GM12878 (cell line): ENCODE data around the gene NDNF.

Source experiments
- CREB1 ChIP-seq: IDR thresholded peaks from 2 replicates; pipeline ENCODE4 v1.6.1; 2012; ENCODE audit warnings: low read depth, mild to moderate bottlenecking, inconsistent platforms
- GABPA ChIP-seq: IDR thresholded peaks from 2 replicates; pipeline ENCODE4 v1.6.1; 2014; ENCODE audit warnings: antibody characterized with exemption, low read depth, mild to moderate bottlenecking, inconsistent platforms
- HCFC1 ChIP-seq: fragments of 150-350 bp; IDR thresholded peaks from 2 replicates; pipeline ENCODE4 v1.6.1; 2014; ENCODE audit warnings: low read length
- NFXL1 ChIP-seq: fragments of 450-650 bp; IDR thresholded peaks from 2 replicates; pipeline ENCODE4 v1.6.1; 2017; ENCODE audit warnings: antibody characterized with exemption, mild to moderate bottlenecking, borderline replicate concordance
- NRF1 ChIP-seq: conservative IDR thresholded peaks from 2 replicates; pipeline ENCODE4 v1.6.1; 2011; ENCODE audit warnings: mild to moderate bottlenecking, low read depth, low read length, improper control_type of control experiment
- SREBF1 ChIP-seq: IDR thresholded peaks from 2 replicates; pipeline ENCODE4 v1.6.1; 2012; ENCODE audit warnings: mild to moderate bottlenecking, low read length
- YY1 ChIP-seq: IDR thresholded peaks from 2 replicates; pipeline ENCODE4 v1.6.1; 2011; ENCODE audit warnings: low read depth, mild to moderate bottlenecking, low read length
- ZNF24 ChIP-seq: fragments of 450-650 bp; IDR thresholded peaks from 2 replicates; pipeline ENCODE4 v1.6.1; 2017; ENCODE audit warnings: antibody characterized with exemption, mild to moderate bottlenecking
- ZSCAN29 ChIP-seq: fragments of 450-650 bp; IDR thresholded peaks from 2 replicates; pipeline ENCODE4 v1.6.1; 2017; ENCODE audit warnings: mild to moderate bottlenecking, moderate library complexity
- TF ChIP-seq, protein P1 (sequence below): IDR thresholded peaks from 2 replicates; pipeline ENCODE4 v1.6.1; 2012; ENCODE audit warnings: low read depth, low read length, improper control_type of control experiment
- TF ChIP-seq, protein P2 (sequence below), 3 experiments: IDR thresholded peaks in 2 of 3; conservative IDR thresholded peaks in 1 of 3; 2 replicates each; pipeline ENCODE4 v1.5.1; 2011; ENCODE audit warnings: low read depth in 3 of 3, low read length in 3 of 3, mild to moderate bottlenecking in 3 of 3, control low read depth in 2 of 3, moderate library complexity in 2 of 3, inconsistent platforms in 1 of 3, mixed read lengths in 1 of 3; ENCODE audit not compliant: control insufficient read depth in 2 of 3, insufficient read depth in 1 of 3; ENCODE audit errors: extremely low read depth in 1 of 3
- TF ChIP-seq, protein P3 (sequence below): fragments of 450-650 bp; IDR thresholded peaks from 2 replicates; pipeline ENCODE4 v1.6.1; 2017; ENCODE audit warnings: mild to moderate bottlenecking, moderate library complexity

DNA sequence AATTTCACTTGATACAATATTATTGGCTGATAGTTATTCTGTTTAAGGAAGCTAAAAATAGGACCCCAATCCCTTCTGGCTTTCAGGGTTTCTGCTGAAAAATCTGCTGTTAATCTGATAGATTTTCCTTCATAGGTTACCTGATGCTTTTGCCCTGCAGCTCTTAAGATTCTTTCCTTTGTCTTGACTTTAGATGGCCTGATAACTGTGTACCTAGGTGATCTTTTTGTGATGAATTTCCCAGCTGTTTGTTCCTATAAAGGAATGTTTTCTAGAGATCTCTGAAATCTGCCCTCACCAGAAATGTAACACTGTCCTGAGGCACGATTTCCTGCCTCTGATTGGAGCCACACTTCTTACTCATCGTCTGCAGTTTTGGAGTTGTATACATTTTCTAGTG, 80.5 kb downstream of the NDNF start:
- TF ChIP-seq SREBF1 (no peak), HCFC1 (no peak), YY1 (no peak), CREB1 (no peak), ZSCAN29 (no peak), ZNF24 (no peak), NFXL1 (no peak), GABPA (no peak), NRF1 (no peak)
- TF ChIP-seq, protein P1, sequence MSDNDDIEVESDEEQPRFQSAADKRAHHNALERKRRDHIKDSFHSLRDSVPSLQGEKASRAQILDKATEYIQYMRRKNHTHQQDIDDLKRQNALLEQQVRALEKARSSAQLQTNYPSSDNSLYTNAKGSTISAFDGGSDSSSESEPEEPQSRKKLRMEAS, result no peak
- TF ChIP-seq, protein P2, sequence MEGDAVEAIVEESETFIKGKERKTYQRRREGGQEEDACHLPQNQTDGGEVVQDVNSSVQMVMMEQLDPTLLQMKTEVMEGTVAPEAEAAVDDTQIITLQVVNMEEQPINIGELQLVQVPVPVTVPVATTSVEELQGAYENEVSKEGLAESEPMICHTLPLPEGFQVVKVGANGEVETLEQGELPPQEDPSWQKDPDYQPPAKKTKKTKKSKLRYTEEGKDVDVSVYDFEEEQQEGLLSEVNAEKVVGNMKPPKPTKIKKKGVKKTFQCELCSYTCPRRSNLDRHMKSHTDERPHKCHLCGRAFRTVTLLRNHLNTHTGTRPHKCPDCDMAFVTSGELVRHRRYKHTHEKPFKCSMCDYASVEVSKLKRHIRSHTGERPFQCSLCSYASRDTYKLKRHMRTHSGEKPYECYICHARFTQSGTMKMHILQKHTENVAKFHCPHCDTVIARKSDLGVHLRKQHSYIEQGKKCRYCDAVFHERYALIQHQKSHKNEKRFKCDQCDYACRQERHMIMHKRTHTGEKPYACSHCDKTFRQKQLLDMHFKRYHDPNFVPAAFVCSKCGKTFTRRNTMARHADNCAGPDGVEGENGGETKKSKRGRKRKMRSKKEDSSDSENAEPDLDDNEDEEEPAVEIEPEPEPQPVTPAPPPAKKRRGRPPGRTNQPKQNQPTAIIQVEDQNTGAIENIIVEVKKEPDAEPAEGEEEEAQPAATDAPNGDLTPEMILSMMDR (IDR thresholded peaks at IDR 0.05 in 2 of 3, conservative IDR thresholded peaks at IDR 0.05 in 1 of 3; ENCODE audit: control insufficient read depth in 2 of 3, extremely low read depth in 1 of 3, insufficient read depth in 1 of 3, low read depth in 3 of 3, low read length in 3 of 3), result no peak
- TF ChIP-seq, protein P3, sequence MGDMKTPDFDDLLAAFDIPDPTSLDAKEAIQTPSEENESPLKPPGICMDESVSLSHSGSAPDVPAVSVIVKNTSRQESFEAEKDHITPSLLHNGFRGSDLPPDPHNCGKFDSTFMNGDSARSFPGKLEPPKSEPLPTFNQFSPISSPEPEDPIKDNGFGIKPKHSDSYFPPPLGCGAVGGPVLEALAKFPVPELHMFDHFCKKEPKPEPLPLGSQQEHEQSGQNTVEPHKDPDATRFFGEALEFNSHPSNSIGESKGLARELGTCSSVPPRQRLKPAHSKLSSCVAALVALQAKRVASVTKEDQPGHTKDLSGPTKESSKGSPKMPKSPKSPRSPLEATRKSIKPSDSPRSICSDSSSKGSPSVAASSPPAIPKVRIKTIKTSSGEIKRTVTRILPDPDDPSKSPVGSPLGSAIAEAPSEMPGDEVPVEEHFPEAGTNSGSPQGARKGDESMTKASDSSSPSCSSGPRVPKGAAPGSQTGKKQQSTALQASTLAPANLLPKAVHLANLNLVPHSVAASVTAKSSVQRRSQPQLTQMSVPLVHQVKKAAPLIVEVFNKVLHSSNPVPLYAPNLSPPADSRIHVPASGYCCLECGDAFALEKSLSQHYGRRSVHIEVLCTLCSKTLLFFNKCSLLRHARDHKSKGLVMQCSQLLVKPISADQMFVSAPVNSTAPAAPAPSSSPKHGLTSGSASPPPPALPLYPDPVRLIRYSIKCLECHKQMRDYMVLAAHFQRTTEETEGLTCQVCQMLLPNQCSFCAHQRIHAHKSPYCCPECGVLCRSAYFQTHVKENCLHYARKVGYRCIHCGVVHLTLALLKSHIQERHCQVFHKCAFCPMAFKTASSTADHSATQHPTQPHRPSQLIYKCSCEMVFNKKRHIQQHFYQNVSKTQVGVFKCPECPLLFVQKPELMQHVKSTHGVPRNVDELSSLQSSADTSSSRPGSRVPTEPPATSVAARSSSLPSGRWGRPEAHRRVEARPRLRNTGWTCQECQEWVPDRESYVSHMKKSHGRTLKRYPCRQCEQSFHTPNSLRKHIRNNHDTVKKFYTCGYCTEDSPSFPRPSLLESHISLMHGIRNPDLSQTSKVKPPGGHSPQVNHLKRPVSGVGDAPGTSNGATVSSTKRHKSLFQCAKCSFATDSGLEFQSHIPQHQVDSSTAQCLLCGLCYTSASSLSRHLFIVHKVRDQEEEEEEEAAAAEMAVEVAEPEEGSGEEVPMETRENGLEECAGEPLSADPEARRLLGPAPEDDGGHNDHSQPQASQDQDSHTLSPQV, result no peak
